Activated B cell treated with CpG ODN at 0.5 μM for 24 hours (primary cell): ENCODE data around the gene ORM1. TPM values are rescaled to one million over a fixed set of nuclear protein-coding genes. Genes with fewer than 3 reads are reported as not detected.

ENCODE experiments used
- ATAC-seq: fragments of 200-7000 bp; cut with Tn5 transposase; one replicate; pipeline ENCODE4 v1.10.0; 2021; ENCODE audit warnings: low read depth, mild to moderate bottlenecking, moderate library complexity
- CTCF ChIA-PET: fragments of 350-600 bp; sonication (Branson Sonifier 250); formaldehyde crosslinking; loops from one replicate; lab custom pipeline; 2021; ENCODE audit warnings: antibody characterized with exemption; lab: Charles Lee
- POLR2A ChIA-PET: fragments of 350-600 bp; sonication (Branson Sonifier 250); formaldehyde crosslinking; loops from one replicate; lab custom pipeline; 2021; ENCODE audit warnings: antibody characterized with exemption; lab: Charles Lee
- DNase-seq: peaks from one replicate; pipeline ENCODE4 v3.0.0; 2022
- H3K27ac Mint-ChIP-seq: one replicate; pipeline ENCODE4 v1.8.0; 2020; ENCODE audit warnings: mixed read lengths
- H3K27me3 Mint-ChIP-seq: one replicate; pipeline ENCODE4 v1.8.0; 2021; ENCODE audit warnings: mixed read lengths
- H3K36me3 Mint-ChIP-seq: one replicate; pipeline ENCODE4 v1.8.0; 2021; ENCODE audit warnings: low read depth, mixed read lengths
- H3K4me1 Mint-ChIP-seq: one replicate; pipeline ENCODE4 v1.8.0; 2021; ENCODE audit warnings: mixed read lengths
- H3K4me3 Mint-ChIP-seq: one replicate; pipeline ENCODE4 v1.8.0; 2020; ENCODE audit warnings: mild to moderate bottlenecking, mixed read lengths
- H3K9me3 Mint-ChIP-seq: one replicate; pipeline ENCODE4 v1.8.0; 2020; ENCODE audit warnings: mixed read lengths
- CTCF ChIP-seq: fragments of 200-600 bp; IDR thresholded peaks from one replicate; pipeline ENCODE4 v1.8.0; 2022; ENCODE audit warnings: antibody characterized with exemption, mild to moderate bottlenecking
- intact Hi-C: fragments of 100-400 bp; cut with micrococcal nuclease; formaldehyde crosslinking; loops from one replicate; pipeline ENCODE4 v1.15.1; 2024
- total RNA-seq: library from RNA; stranded (reverse); gene quantifications from 2 replicates; pipeline ENCODE4 v1.2.3, GENCODE V29; 2022

Gene ORM1
- total RNA-seq, 1 donor from 2014 or later: not detected

GRCh38 chr9:114288193-114289091 is 34.5 kb upstream of the ORM1 start:
- ChIA-PET POLR2A (no interaction called here), CTCF (no interaction called here)
- Mint-ChIP-seq H3K27ac (no peak overlapping the region), H3K27me3 (peaks cover 4% of the 10 kb centered on the region), H3K4me1 (peaks cover 2% of the 10 kb centered on the region), H3K36me3 (no peaks in the 10 kb centered on the region), H3K4me3 (no peak overlapping the region), H3K9me3 (no peaks in the 10 kb centered on the region)
- intact Hi-C loops: no loop called here
- ATAC-seq (no peak), DNase-seq (no peak)
- TF ChIP-seq CTCF: no peak

- Mint-ChIP-seq H3K9me3 (no peaks in the 10 kb centered on the region), H3K27me3 (peaks cover 3% of the 10 kb centered on the region), H3K36me3 (no peaks in the 10 kb centered on the region), H3K4me3 (no peak overlapping the region), H3K27ac (no peak overlapping the region), H3K4me1 (peaks cover 2% of the 10 kb centered on the region)
- TF ChIP-seq CTCF: no peak
- ChIA-PET CTCF (no interaction called here), POLR2A (no interaction called here)
- intact Hi-C loops: no loop called here
- DNase-seq (no peak), ATAC-seq (no peak)
Measured at GRCh38 chr9:114289106-114289505, 33.8 kb upstream of the ORM1 start.

GRCh38 chr9:114289571-114290481 is 33.1 kb upstream of the ORM1 start:
- H3K36me3 Mint-ChIP-seq: no peaks in the 10 kb centered on the region
- no peak for TF ChIP-seq CTCF
- H3K9me3 Mint-ChIP-seq: peaks cover 4% of the 10 kb centered on the region
- ChIA-PET POLR2A (no interaction called here), CTCF (interaction anchor here (1.0 to 3.3 kb wide), 3 partner anchors 135 to 207 kb away, joined by 5 to 22 read pairs (median 20); partner anchors contain the start of gene COL27A1)
- intact Hi-C loops: no loop called here
- no peak overlapping the region for H3K4me3 Mint-ChIP-seq
- H3K4me1 Mint-ChIP-seq: peaks cover 2% of the 10 kb centered on the region
- peaks cover 3% of the 10 kb centered on the region for H3K27me3 Mint-ChIP-seq
- DNase-seq (no peak), ATAC-seq (no peak)
- H3K27ac Mint-ChIP-seq: no peak overlapping the region

GRCh38 chr9:114290561-114290986 is 32.3 kb upstream of the ORM1 start:
- peaks cover 3% of the 10 kb centered on the region for H3K27me3 Mint-ChIP-seq
- H3K4me1 Mint-ChIP-seq: peaks cover 2% of the 10 kb centered on the region
- no peak for TF ChIP-seq CTCF
- H3K4me3 Mint-ChIP-seq: no peak overlapping the region
- DNase-seq: no peak
- peaks cover 1% of the 10 kb centered on the region for H3K36me3 Mint-ChIP-seq
- no peak overlapping the region for H3K27ac Mint-ChIP-seq
- CTCF ChIA-PET: interaction anchor here (0.7 to 3.3 kb wide), 7 partner anchors 8 to 262 kb away, joined by 3 to 22 read pairs (median 4); partner anchors contain the start of gene COL27A1
- intact Hi-C loops: no loop called here
- ATAC-seq: no peak
- H3K9me3 Mint-ChIP-seq: peaks cover 8% of the 10 kb centered on the region
- POLR2A ChIA-PET: no interaction called here
